Keratinocyte (primary cell): ENCODE results near the gene PSMB5. TPM values are rescaled to one million over a fixed set of nuclear protein-coding genes. Genes with fewer than 3 reads are reported as not detected.

ENCODE experiments used
- DNase-seq: peaks from one replicate; pipeline ENCODE4 v3.0.0-alpha.2; 2011; ENCODE audit warnings: low read depth, missing footprints, low spot score
- FAIRE-seq: peaks from 2 replicates; lab custom pipeline; 2011; peaks lifted over from hg19 to GRCh38; lab: Jason Lieb, UNC
- H2AFZ ChIP-seq: 2 replicates; pipeline ENCODE4 v1.6.0; 2012; ENCODE audit warnings: low read length, control low read depth, inconsistent platforms; ENCODE audit not compliant: control insufficient read depth
- H3K27ac ChIP-seq: 2 replicates; pipeline ENCODE4 v1.5.1; 2011; ENCODE audit warnings: low read length; ENCODE audit not compliant: control insufficient read depth, insufficient read depth
- H3K27me3 ChIP-seq: 3 replicates; pipeline ENCODE4 v1.6.0; 2011; ENCODE audit warnings: low read length; ENCODE audit not compliant: control insufficient read depth, insufficient read depth; ENCODE audit errors: extremely low read depth
- H3K36me3 ChIP-seq, 2 experiments: 2 replicates in 1 of 2; 3 replicates in 1 of 2; pipeline ENCODE4 v1.5.1; 2011; ENCODE audit warnings: low read length in 2 of 2, mild to moderate bottlenecking in 1 of 2; ENCODE audit not compliant: control insufficient read depth in 2 of 2, insufficient read depth in 2 of 2; ENCODE audit errors: extremely low read depth in 1 of 2
- H3K4me1 ChIP-seq: 3 replicates; pipeline ENCODE4 v1.5.1; 2011; ENCODE audit warnings: low read length; ENCODE audit not compliant: control insufficient read depth, insufficient read depth; ENCODE audit errors: extremely low read depth
- H3K4me2 ChIP-seq: 3 replicates; pipeline ENCODE4 v1.6.0; 2011; ENCODE audit warnings: low read depth, low read length; ENCODE audit not compliant: control insufficient read depth, insufficient read depth; ENCODE audit errors: extremely low read depth
- H3K4me3 ChIP-seq, 3 experiments: fragments of 200-600 bp in 1 of 3; sonication (generic) in 1 of 3; 2 replicates in 2 of 3; 3 replicates in 1 of 3; pipeline ENCODE4 v1.5.1; 2011 to 2016; ENCODE audit warnings: low read length in 3 of 3, mild to moderate bottlenecking in 3 of 3, control low read depth in 2 of 3, inconsistent platforms in 1 of 3, low read depth in 1 of 3, mixed read lengths in 1 of 3, mixed run types in 1 of 3, moderate library complexity in 1 of 3; ENCODE audit not compliant: control insufficient read depth in 2 of 3, insufficient read depth in 2 of 3; ENCODE audit errors: extremely low read depth in 1 of 3
- H3K79me2 ChIP-seq: 2 replicates; pipeline ENCODE4 v1.6.0; 2012; ENCODE audit warnings: low read length; ENCODE audit not compliant: control insufficient read depth, insufficient read depth
- H3K9ac ChIP-seq: 3 replicates; pipeline ENCODE4 v1.6.0; 2011; ENCODE audit warnings: low read length; ENCODE audit not compliant: control insufficient read depth, insufficient read depth; ENCODE audit errors: extremely low read depth
- H3K9me1 ChIP-seq: 3 replicates; pipeline ENCODE4 v1.6.0; 2011; ENCODE audit warnings: low read length; ENCODE audit not compliant: control insufficient read depth, insufficient read depth; ENCODE audit errors: extremely low read depth
- H3K9me3 ChIP-seq: 2 replicates; pipeline ENCODE4 v1.5.1; 2012; ENCODE audit warnings: low read depth, low read length; ENCODE audit not compliant: control insufficient read depth
- H4K20me1 ChIP-seq: 3 replicates; pipeline ENCODE4 v1.6.0; 2011; ENCODE audit warnings: low read length; ENCODE audit not compliant: control insufficient read depth, insufficient read depth; ENCODE audit errors: extremely low read depth
- EZH2 ChIP-seq: IDR thresholded peaks from one replicate; pipeline ENCODE4 v1.6.1; 2012; ENCODE audit warnings: inconsistent platforms, mild to moderate bottlenecking, low read length, moderate library complexity
- dilution Hi-C: fragments of 300-500 bp; cut with MboI; formaldehyde crosslinking; loops from one replicate; pipeline ENCODE4 v1.7.0; 2020; ENCODE audit warnings: low sequenced_read_pairs; ENCODE audit not compliant: extremely low pct_ligation_motif_present
- polyA plus RNA-seq, 5 experiments: library from polyadenylated mRNA; depleted of rRNA in 3 of 5; stranded (reverse) in 3 of 5; stranded (forward) in 1 of 5; unstranded in 1 of 5; fragments of >200 nt; gene quantifications; 1 replicate in 1 of 5; 2 replicates in 3 of 5; 3 replicates in 1 of 5; pipeline versions ENCODE4 v1.2.1 to v1.2.3, GENCODE V29; 2011 to 2012; ENCODE audit warnings: missing spikeins in 2 of 5, low read depth in 1 of 5, low replicate concordance in 1 of 5
- TF ChIP-seq, protein P1 (sequence below), 3 experiments: IDR thresholded peaks in 1 of 3; conservative IDR thresholded peaks in 1 of 3; optimal IDR thresholded peaks in 1 of 3; 2 replicates in 2 of 3; 3 replicates in 1 of 3; pipeline versions ENCODE3 to v1.5.1; 2011; ENCODE audit warnings: low read length in 3 of 3, mild to moderate bottlenecking in 3 of 3, moderate library complexity in 2 of 3, control low read depth in 1 of 3, inconsistent platforms in 1 of 3; ENCODE audit not compliant: insufficient read depth in 2 of 3; ENCODE audit errors: extremely low read depth in 1 of 3

The PSMB5 gene
- polyA plus RNA-seq, 1 donor (not counting 4 experiments of a cell fraction or from before 2014, with no cell fraction given), result 285 TPM

DNA sequence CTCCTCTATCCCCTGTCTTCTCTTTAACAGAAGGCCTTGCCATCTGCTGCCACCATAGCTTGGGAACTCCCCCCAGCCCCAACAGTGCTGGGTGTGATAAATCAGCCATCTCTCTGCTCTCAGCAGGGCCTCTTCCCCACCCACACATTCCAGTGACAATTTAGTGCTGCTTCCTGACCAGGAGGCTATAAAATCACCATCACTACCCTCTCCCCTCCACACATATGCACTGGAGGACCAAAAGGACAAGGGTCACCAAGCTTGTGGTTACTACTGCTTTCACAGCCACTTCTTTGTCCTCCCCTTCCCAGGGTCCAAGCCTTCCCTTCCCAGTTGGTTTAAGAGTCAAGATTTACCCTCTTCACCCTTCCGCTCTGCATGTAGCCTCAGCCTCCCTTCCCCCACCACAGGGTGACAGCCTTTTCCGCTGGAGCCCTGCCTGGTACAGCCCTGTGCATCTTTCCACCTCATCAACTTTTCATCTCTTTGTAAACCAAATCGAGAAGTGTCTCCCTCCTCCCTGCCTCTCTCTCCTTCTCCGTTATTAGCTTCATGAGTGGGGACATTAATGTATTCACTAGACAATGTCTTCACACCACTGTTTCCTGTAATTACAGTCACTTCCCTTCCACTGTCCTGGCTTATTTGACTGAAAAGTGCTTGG lies 9.4 kb downstream of the PSMB5 start:
- Histone ChIP-seq H3K4me2 (no peak overlapping the region), H3K79me2 (peaks cover 10% of the 10 kb centered on the region), H3K36me3 (peaks cover 8 to 12% of the 10 kb centered on the region in 2 experiments), H3K27ac (no peak overlapping the region), H3K4me3 (no peak overlapping the region), H3K27me3 (no peaks in the 10 kb centered on the region), H3K9me3 (no peaks in the 10 kb centered on the region), H3K4me1 (no peaks in the 10 kb centered on the region), H4K20me1 (no peaks in the 10 kb centered on the region), H2AFZ (no peak overlapping the region), H3K9ac (no peak overlapping the region), H3K9me1 (no peaks in the 10 kb centered on the region)
- no peak for DNase-seq
- FAIRE-seq, result no peak
- dilution Hi-C loops, result no loop called here
- TF ChIP-seq, protein P1, sequence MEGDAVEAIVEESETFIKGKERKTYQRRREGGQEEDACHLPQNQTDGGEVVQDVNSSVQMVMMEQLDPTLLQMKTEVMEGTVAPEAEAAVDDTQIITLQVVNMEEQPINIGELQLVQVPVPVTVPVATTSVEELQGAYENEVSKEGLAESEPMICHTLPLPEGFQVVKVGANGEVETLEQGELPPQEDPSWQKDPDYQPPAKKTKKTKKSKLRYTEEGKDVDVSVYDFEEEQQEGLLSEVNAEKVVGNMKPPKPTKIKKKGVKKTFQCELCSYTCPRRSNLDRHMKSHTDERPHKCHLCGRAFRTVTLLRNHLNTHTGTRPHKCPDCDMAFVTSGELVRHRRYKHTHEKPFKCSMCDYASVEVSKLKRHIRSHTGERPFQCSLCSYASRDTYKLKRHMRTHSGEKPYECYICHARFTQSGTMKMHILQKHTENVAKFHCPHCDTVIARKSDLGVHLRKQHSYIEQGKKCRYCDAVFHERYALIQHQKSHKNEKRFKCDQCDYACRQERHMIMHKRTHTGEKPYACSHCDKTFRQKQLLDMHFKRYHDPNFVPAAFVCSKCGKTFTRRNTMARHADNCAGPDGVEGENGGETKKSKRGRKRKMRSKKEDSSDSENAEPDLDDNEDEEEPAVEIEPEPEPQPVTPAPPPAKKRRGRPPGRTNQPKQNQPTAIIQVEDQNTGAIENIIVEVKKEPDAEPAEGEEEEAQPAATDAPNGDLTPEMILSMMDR (optimal IDR thresholded peaks at IDR 0.05 in 1 of 3, IDR thresholded peaks at IDR 0.05 in 1 of 3, conservative IDR thresholded peaks at IDR 0.05 in 1 of 3; ENCODE audit: extremely low read depth in 1 of 3, insufficient read depth in 2 of 3, low read length in 3 of 3), result no peak
- no peak for TF ChIP-seq EZH2

DNA sequence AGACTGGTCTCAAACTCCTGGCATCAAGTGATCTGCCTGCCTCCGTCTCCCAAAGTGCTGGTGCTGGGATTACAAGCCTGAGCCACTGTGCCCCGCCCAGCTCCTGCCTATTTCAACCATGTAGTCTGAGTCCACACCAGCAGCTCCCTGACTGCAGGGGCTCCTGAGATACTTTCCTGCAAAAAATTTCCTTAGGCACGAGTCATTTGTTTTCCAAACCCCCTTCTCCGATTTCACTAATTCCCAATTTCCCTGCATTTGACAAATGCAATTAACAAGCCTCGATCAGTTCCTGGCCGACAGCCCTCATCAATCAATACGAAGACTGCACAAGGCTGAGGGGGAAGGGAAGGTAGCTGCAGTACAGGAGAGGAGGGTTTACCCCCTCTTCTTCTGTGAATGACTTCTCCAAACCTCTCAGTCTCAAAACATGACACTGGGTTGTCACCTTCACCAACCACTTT lies 10.1 kb downstream of the PSMB5 start:
- Histone ChIP-seq H3K36me3 (peaks cover 8 to 12% of the 10 kb centered on the region in 2 experiments), H3K9me1 (no peaks in the 10 kb centered on the region), H3K9me3 (no peaks in the 10 kb centered on the region), H3K9ac (no peak overlapping the region), H3K4me2 (no peak overlapping the region), H3K79me2 (peaks cover 10% of the 10 kb centered on the region), H3K4me3 (no peak overlapping the region), H3K27ac (no peak overlapping the region), H3K4me1 (no peaks in the 10 kb centered on the region), H3K27me3 (no peaks in the 10 kb centered on the region), H2AFZ (no peak overlapping the region), H4K20me1 (no peaks in the 10 kb centered on the region)
- no peak for TF ChIP-seq EZH2
- TF ChIP-seq, protein P1 (optimal IDR thresholded peaks at IDR 0.05 in 1 of 3, IDR thresholded peaks at IDR 0.05 in 1 of 3, conservative IDR thresholded peaks at IDR 0.05 in 1 of 3; ENCODE audit: extremely low read depth in 1 of 3, insufficient read depth in 2 of 3, low read length in 3 of 3), result no peak
- dilution Hi-C loops, result no loop called here
- DNase-seq, result no peak
- FAIRE-seq, result no peak
